Chondrocyte (in vitro differentiated cells): ENCODE results near the gene RAB32. TPM values are rescaled to one million over a fixed set of nuclear protein-coding genes. Genes with fewer than 3 reads are reported as not detected.
"Not testable (repeated sequence)": the region's sequence is repeated elsewhere in the genome, so short reads cannot be mapped to it uniquely, and the experiment has no call there.

Experiments
- DNase-seq: peaks from one replicate; pipeline ENCODE4 v3.0.0; 2021; ENCODE audit warnings: mixed read lengths, low spot score
- H3K27ac Mint-ChIP-seq: one replicate; pipeline ENCODE4 v1.8.0; 2021; ENCODE audit warnings: mild to moderate bottlenecking, moderate library complexity, mixed read lengths; ENCODE audit not compliant: unreplicated experiment
- H3K27me3 Mint-ChIP-seq: 2 replicates; pipeline ENCODE4 v1.8.0; 2021; ENCODE audit warnings: low read depth, mixed read lengths
- H3K36me3 Mint-ChIP-seq: 2 replicates; pipeline ENCODE4 v1.8.0; 2021; ENCODE audit warnings: low read depth, mixed read lengths
- H3K4me1 Mint-ChIP-seq: 2 replicates; pipeline ENCODE4 v1.8.0; 2021; ENCODE audit warnings: low read depth, mild to moderate bottlenecking, mixed read lengths
- H3K4me3 Mint-ChIP-seq: one replicate; pipeline ENCODE4 v1.8.0; 2021; ENCODE audit warnings: mild to moderate bottlenecking, moderate library complexity, mixed read lengths; ENCODE audit not compliant: unreplicated experiment
- H3K9me3 Mint-ChIP-seq: 2 replicates; pipeline ENCODE4 v1.8.0; 2021; ENCODE audit warnings: low read depth, mixed read lengths
- total RNA-seq: library from RNA; stranded (reverse); gene quantifications from 3 replicates; pipeline ENCODE4 v1.2.1, GENCODE V29; 2021
- TF ChIP-seq, protein P1 (sequence below): fragments of 200-600 bp; sonication (generic); IDR thresholded peaks from 2 replicates; pipeline ENCODE4 v1.5.0; 2021; ENCODE audit warnings: antibody characterized with exemption, mild to moderate bottlenecking, moderate library complexity

The RAB32 gene
- total RNA-seq, 1 donor from 2014 or later, result 76.1 TPM

DNA sequence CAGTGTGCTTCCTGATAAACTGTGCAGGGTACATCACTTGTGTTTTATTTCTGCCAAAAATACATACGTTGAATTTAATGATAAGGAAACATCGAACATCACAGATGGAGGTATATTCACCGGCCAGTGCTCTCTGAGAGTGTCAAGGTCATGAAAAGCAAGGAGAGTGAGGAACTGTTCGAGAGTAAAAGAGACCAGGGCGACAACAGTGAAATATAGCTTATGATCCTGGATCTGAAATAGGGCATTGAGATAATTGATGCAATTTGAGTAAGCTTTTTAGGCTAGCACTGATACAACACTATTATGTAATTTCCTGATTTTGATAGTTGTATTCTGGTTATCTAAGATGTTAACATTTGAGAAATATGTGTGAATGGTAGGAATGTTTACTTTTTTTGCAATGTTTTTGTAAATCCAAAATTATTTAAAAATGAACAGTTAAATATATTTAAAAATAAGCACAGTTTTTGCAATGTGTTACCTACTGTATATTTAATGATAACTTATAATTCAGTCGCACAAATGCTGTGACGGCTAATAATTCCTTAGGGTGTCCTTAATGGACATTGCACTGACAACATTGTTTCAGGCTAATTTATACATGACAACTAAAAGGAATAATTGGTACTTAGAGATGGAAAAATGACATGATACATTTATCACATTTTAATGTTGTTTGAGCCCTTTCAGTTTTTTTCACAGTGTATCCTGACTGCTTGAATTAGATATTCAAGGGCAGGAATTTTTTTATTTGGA is 9.9 kb downstream of the RAB32 start:
- Mint-ChIP-seq H3K4me3 (no peak overlapping the region), H3K27me3 (no peaks in the 10 kb centered on the region), H3K27ac (no peak overlapping the region), H3K4me1 (peaks cover 25% of the 10 kb centered on the region), H3K36me3 (peaks cover 41% of the 10 kb centered on the region), H3K9me3 (no peaks in the 10 kb centered on the region)
- TF ChIP-seq, protein P1, sequence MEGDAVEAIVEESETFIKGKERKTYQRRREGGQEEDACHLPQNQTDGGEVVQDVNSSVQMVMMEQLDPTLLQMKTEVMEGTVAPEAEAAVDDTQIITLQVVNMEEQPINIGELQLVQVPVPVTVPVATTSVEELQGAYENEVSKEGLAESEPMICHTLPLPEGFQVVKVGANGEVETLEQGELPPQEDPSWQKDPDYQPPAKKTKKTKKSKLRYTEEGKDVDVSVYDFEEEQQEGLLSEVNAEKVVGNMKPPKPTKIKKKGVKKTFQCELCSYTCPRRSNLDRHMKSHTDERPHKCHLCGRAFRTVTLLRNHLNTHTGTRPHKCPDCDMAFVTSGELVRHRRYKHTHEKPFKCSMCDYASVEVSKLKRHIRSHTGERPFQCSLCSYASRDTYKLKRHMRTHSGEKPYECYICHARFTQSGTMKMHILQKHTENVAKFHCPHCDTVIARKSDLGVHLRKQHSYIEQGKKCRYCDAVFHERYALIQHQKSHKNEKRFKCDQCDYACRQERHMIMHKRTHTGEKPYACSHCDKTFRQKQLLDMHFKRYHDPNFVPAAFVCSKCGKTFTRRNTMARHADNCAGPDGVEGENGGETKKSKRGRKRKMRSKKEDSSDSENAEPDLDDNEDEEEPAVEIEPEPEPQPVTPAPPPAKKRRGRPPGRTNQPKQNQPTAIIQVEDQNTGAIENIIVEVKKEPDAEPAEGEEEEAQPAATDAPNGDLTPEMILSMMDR, result no peak
- DNase-seq, result no peak

DNA sequence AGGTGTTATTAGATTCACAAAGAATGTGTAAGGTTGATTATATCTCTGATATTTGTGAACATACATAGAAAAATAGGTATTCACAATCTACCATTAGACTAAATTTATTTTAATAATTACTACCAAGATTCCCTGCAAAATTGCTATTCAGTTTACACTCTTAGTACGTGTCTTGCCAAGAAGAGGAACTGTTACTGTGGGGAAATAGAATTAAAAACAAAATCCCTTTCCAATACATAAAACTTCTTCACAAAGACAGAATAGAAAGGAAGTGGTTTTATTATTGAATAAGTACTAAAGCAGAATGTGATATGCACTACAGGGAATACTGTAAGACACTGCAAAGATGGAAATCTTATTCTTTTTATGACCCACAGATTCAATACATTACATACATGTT is 17.0 kb downstream of the RAB32 start:
- Mint-ChIP-seq H3K27me3 (no peaks in the 10 kb centered on the region), H3K36me3 (peaks cover 10% of the 10 kb centered on the region)
- DNase-seq, result no peak

DNA sequence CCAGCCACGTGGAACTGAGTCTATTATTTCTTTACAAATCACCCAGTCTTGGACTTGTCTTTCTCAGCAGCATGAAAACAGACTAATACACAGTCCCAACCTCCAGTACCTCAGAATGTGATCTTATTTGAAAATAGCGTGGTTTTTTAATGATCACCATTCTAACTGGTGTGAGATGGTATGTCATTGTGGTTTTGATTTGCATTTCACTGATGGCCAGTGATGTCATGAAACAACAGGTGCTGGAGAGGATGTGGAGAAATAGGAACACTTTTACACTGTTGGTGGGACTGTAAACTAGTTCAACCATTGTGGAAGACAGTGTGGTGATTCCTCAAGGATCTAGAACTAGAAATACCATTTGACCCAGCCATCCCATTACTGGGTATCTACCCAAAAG is 23.0 kb downstream of the RAB32 start:
- not testable (repeated sequence) for H3K27me3 Mint-ChIP-seq, DNase-seq, H3K27ac Mint-ChIP-seq, H3K4me3 Mint-ChIP-seq, H3K4me1 Mint-ChIP-seq, H3K36me3 Mint-ChIP-seq
- peaks cover 18% of the 10 kb centered on the region for H3K9me3 Mint-ChIP-seq

More for the DNA sequence above, 17.0 kb downstream of the RAB32 start:
- Mint-ChIP-seq H3K9me3 (peaks cover 6% of the 10 kb centered on the region), H3K27ac (no peak overlapping the region), H3K4me1 (no peaks in the 10 kb centered on the region), H3K4me3 (no peak overlapping the region)
- TF ChIP-seq, protein P1, result no peak

DNA sequence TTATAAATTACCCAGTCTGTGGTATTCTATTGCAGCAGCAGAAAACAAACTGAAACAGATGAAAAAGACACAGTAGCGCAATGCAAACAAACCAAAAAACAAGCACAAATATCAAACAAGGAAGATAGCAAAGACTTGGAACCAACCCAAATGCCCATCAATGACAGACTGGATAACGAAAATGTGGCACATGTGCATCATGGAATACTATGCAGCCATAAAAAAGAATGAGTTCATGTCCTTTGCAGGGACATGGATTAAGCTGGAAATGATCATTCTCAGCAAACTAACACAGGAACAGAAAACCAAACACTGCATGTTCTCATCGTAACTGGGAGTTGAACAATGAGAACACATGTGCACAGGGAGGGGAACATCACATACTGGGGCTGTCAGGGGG is 25.0 kb downstream of the RAB32 start:
- not testable (repeated sequence) for H3K36me3 Mint-ChIP-seq, H3K4me3 Mint-ChIP-seq, H3K4me1 Mint-ChIP-seq, H3K27me3 Mint-ChIP-seq, DNase-seq, H3K27ac Mint-ChIP-seq
- H3K9me3 Mint-ChIP-seq, result peaks cover 21% of the 10 kb centered on the region

DNA sequence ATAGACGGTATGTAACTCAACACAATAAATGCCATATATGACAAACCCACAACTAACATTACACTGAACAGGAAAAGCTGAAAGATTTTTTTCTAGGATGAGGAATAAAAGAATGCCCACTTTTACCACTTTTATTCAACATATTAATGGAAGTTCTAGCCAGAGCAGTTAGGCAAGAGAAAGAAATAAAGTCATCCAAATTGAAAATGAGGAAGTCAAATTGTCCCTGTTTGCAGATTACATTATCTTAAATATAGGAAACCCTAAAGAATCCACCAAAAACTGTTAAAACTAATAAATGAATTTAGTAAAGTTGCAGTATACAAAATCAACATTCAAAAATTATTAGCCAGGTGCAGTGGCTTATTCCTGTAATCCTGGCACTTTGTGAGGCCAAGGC is 30.6 kb downstream of the RAB32 start:
- Mint-ChIP-seq H3K27me3 (no peaks in the 10 kb centered on the region), H3K4me1 (no peaks in the 10 kb centered on the region), H3K4me3 (no peak overlapping the region), H3K36me3 (no peaks in the 10 kb centered on the region), H3K9me3 (peaks cover 28% of the 10 kb centered on the region), H3K27ac (no peak overlapping the region)
- DNase-seq, result no peak
- TF ChIP-seq, protein P1, result no peak

DNA sequence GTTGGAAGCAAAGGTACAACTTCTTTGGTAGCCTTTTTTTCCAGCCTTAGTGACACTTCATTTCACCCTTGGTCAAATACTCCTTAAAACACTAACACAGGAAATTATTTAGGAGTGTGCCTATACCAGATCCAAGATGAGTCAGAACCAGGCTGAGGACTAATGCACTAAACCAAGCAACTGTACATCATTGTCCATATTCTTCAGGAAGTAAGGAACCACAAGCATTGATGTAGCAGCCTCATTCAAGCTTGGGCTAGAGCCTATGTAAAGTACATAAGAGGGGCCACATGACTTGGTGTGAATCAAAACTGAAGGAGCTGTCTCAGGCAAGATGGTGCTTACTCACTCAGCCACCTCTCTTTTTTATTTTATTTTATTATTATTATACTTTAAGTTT is 34.4 kb downstream of the RAB32 start:
- no peak overlapping the region for H3K4me3 Mint-ChIP-seq
- TF ChIP-seq, protein P1, result no peak
- H3K36me3 Mint-ChIP-seq, result no peaks in the 10 kb centered on the region
- peaks cover 12% of the 10 kb centered on the region for H3K9me3 Mint-ChIP-seq
- H3K27ac Mint-ChIP-seq, result no peak overlapping the region
- DNase-seq, result no peak
- no peaks in the 10 kb centered on the region for H3K4me1 Mint-ChIP-seq
- peaks cover 3% of the 10 kb centered on the region for H3K27me3 Mint-ChIP-seq
